Measurements from ENCODE around the gene DPYD. TPM values are rescaled to one million over a fixed set of nuclear protein-coding genes. Genes with fewer than 3 reads are reported as not detected.

DPYD gene
- total and polyA plus RNA-seq, 9 of the 15 experiments (the other 6 are each of a cell fraction or from before 2014, with no cell fraction given): 0.03 to 0.25 (median 0.08) TPM; not detected in 2

DNA sequence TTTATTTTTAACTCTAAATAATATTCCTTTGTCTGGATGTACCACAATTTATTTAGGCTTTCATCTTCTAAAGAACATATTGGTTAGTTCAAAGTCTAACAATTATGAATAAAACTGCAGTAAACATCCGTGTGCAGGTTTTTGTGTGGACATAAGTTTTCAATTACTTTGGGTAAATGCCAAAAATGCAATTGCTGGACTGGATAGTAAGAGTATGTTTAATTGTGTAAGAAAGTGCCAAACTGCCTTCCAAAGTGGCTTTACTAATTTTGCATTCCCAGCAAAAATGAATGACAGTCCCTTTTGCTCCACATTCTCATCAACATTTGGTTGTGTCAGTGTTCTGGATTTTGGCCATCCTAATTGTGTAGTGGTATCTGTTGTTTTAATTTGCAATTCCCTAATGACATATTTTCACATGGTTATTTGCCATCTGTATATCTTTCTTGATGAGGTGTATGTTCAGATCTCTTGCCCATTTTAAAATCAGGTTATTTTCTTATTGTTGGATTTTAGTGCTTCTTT, 113.8 kb downstream of the DPYD start:
- no peaks in the 10 kb centered on the region for H3K9me1 ChIP-seq (ENCODE audit: control insufficient read depth, insufficient read depth, low read length)
- no peak overlapping the region for H3K9ac ChIP-seq (ENCODE audit: insufficient read depth in 1 of 2, low read depth in 2 of 2, low read length in 2 of 2)
- ChIA-PET POLR2A (no interaction called here), CTCF (ENCODE audit: low intra/inter-chr PET ratio) (no interaction called here)
- no peak for FAIRE-seq
- ATAC-seq: no peak
- no TSS peak for BruUV-seq (replicated peaks)
- H3K27me3 ChIP-seq (ENCODE audit: control insufficient read depth in 2 of 2, insufficient read depth in 2 of 2, low read length in 2 of 2): no peaks in the 10 kb centered on the region
- intact Hi-C loops (cut with micrococcal nuclease) (no loop called here), in situ Hi-C loops (cut with MboI) (no loop called here)
- H3K4me3 ChIP-seq: no peak overlapping the region
- WGBS (ENCODE audit: insufficient coverage, low coverage, missing lambda C conversion rate): 0% methylated on average over 1 of the region's 1 CpG
- H3K79me2 ChIP-seq (ENCODE audit: control insufficient read depth, insufficient read depth, low read length): no peaks in the 10 kb centered on the region
- DNase-seq (ENCODE audit: extremely low read depth in 1 of 4, low spot score in 3 of 4): no peak
- no peak overlapping the region for H3K4me2 ChIP-seq (ENCODE audit: insufficient read depth, low read length)
- no peaks in the 10 kb centered on the region for H3K9me3 ChIP-seq (replicated peaks; ENCODE audit: control insufficient read depth, insufficient read depth, low read depth, low read length)
- H2AFZ ChIP-seq (ENCODE audit: low read depth, low read length): no peak overlapping the region
- H3K36me3 ChIP-seq (ENCODE audit: control insufficient read depth, insufficient read depth, low read length): no peaks in the 10 kb centered on the region
- H4K20me1 ChIP-seq (replicated peaks; ENCODE audit: control insufficient read depth, insufficient read depth, low read length): no peaks in the 10 kb centered on the region
- H3K4me1 ChIP-seq (replicated peaks in 1 of 2; ENCODE audit: control insufficient read depth in 2 of 2, insufficient read depth in 2 of 2, low read length in 2 of 2): no peaks in the 10 kb centered on the region
- H3K27ac ChIP-seq (ENCODE audit: extremely low read depth, low read depth, low read length): no peak overlapping the region
- TF ChIP-seq SMAD2 (IDR thresholded peaks at IDR 0.05; ENCODE audit: low read depth, low read length) (no peak), ARID3B (CRISPR knock-in tag; IDR thresholded peaks at IDR 0.05; ENCODE audit: borderline replicate concordance) (no peak), KDM4B (IDR thresholded peaks at IDR 0.05; ENCODE audit: borderline replicate concordance in 2 of 2, low read depth in 1 of 2) (no peak), GATAD2A (IDR thresholded peaks at IDR 0.05) (no peak), TCF15 (CRISPR knock-in tag; IDR thresholded peaks at IDR 0.05) (no peak), ZNF655 (CRISPR knock-in tag; IDR thresholded peaks at IDR 0.05) (no peak), NONO (IDR thresholded peaks at IDR 0.05; ENCODE audit: low read depth in 2 of 2, low read length in 1 of 2) (no peak), ADNP (tag; IDR thresholded peaks at IDR 0.05) (no peak), POLR2G (IDR thresholded peaks at IDR 0.05; ENCODE audit: low read depth, low read length) (no peak), ETS2 (tag; IDR thresholded peaks at IDR 0.05; ENCODE audit: borderline replicate concordance, poor library complexity, severe bottlenecking) (no peak), MCM2 (IDR thresholded peaks at IDR 0.05; ENCODE audit: low read depth) (no peak), HDAC1 (IDR thresholded peaks at IDR 0.05) (no peak), KAT2B (IDR thresholded peaks at IDR 0.05; ENCODE audit: low read depth, low read length) (no peak), ZNF444 (CRISPR knock-in tag; IDR thresholded peaks at IDR 0.05) (no peak), TOE1 (IDR thresholded peaks at IDR 0.05; ENCODE audit: borderline replicate concordance) (no peak), TOE1 (CRISPR knock-in tag; IDR thresholded peaks at IDR 0.05; ENCODE audit: borderline replicate concordance, low read depth) (no peak), CCNT2 (IDR thresholded peaks at IDR 0.05; ENCODE audit: borderline replicate concordance, extremely low read depth, insufficient read length, low read depth, low read length) (no peak)
- TF ChIP-seq, protein P1, sequence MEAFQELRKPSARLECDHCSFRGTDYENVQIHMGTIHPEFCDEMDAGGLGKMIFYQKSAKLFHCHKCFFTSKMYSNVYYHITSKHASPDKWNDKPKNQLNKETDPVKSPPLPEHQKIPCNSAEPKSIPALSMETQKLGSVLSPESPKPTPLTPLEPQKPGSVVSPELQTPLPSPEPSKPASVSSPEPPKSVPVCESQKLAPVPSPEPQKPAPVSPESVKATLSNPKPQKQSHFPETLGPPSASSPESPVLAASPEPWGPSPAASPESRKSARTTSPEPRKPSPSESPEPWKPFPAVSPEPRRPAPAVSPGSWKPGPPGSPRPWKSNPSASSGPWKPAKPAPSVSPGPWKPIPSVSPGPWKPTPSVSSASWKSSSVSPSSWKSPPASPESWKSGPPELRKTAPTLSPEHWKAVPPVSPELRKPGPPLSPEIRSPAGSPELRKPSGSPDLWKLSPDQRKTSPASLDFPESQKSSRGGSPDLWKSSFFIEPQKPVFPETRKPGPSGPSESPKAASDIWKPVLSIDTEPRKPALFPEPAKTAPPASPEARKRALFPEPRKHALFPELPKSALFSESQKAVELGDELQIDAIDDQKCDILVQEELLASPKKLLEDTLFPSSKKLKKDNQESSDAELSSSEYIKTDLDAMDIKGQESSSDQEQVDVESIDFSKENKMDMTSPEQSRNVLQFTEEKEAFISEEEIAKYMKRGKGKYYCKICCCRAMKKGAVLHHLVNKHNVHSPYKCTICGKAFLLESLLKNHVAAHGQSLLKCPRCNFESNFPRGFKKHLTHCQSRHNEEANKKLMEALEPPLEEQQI (IDR thresholded peaks at IDR 0.05): no peak
